Common myeloid progenitor, CD34-positive (primary cell): Measurements from ENCODE around the gene SEPTIN10.

Source experiments
- CTCF ChIA-PET: fragments of 350-600 bp; sonication (Branson Sonifier 250); formaldehyde crosslinking; loops from one replicate; lab custom pipeline; 2021; ENCODE audit warnings: antibody characterized with exemption; lab: Charles Lee
- POLR2A ChIA-PET: fragments of 350-600 bp; sonication (Branson Sonifier 250); formaldehyde crosslinking; loops from one replicate; lab custom pipeline; 2021; ENCODE audit warnings: antibody characterized with exemption; lab: Charles Lee
- DNase-seq, 3 donors: peaks; one replicate each; pipeline versions ENCODE4 v3.0.0 to v3.0.0-alpha.2; 2013
- H3K27ac ChIP-seq, 2 experiments: 1 replicate in 1 of 2; 2 replicates in 1 of 2; pipeline ENCODE4 v1.7.0; 2013; ENCODE audit warnings: inconsistent platforms in 2 of 2, low read length in 2 of 2, mild to moderate bottlenecking in 2 of 2, low read depth in 1 of 2, moderate library complexity in 1 of 2; ENCODE audit not compliant: severe bottlenecking in 2 of 2, insufficient read depth in 1 of 2, poor library complexity in 1 of 2
- H3K27me3 ChIP-seq, 5 experiments: replicated peaks in 2 of 5; 1 replicate in 3 of 5; 2 replicates in 2 of 5; pipeline versions ENCODE4 v1.6.1 to v1.7.0; 2013; ENCODE audit warnings: low read length in 4 of 5, mild to moderate bottlenecking in 2 of 5, moderate library complexity in 2 of 5, inconsistent platforms in 1 of 5; ENCODE audit not compliant: insufficient read depth in 5 of 5, control insufficient read depth in 4 of 5
- H3K36me3 ChIP-seq, 4 experiments: 1 replicate in 2 of 4; 2 replicates in 2 of 4; pipeline versions ENCODE4 v1.6.1 to v1.7.0; 2013; ENCODE audit warnings: low read length in 3 of 4, control low read depth in 1 of 4, mild to moderate bottlenecking in 1 of 4; ENCODE audit not compliant: control insufficient read depth in 4 of 4, insufficient read depth in 4 of 4
- H3K4me1 ChIP-seq, 4 experiments: 1 replicate in 3 of 4; 2 replicates in 1 of 4; pipeline versions ENCODE4 v1.6.1 to v1.7.1; 2013; ENCODE audit warnings: low read length in 3 of 4, mild to moderate bottlenecking in 3 of 4, control low read depth in 1 of 4, inconsistent platforms in 1 of 4, moderate library complexity in 1 of 4; ENCODE audit not compliant: control insufficient read depth in 4 of 4, insufficient read depth in 4 of 4; ENCODE audit errors: control extremely low read depth in 1 of 4
- H3K4me3 ChIP-seq, 7 experiments: 1 replicate in 4 of 7; 2 replicates in 3 of 7; pipeline versions ENCODE4 v1.5.1 to v1.7.0; 2013; ENCODE audit warnings: mild to moderate bottlenecking in 7 of 7, low read length in 6 of 7, moderate library complexity in 6 of 7, inconsistent platforms in 2 of 7, low read depth in 2 of 7, control low read depth in 1 of 7; ENCODE audit not compliant: insufficient read depth in 4 of 7, control insufficient read depth in 1 of 7; ENCODE audit errors: extremely low read depth in 1 of 7
- H3K9me3 ChIP-seq, 5 experiments: 1 replicate in 4 of 5; 2 replicates in 1 of 5; pipeline versions ENCODE4 v1.6.1 to v1.7.1; 2013; ENCODE audit warnings: low read length in 4 of 5, mild to moderate bottlenecking in 2 of 5, inconsistent platforms in 1 of 5, low read depth in 1 of 5, moderate library complexity in 1 of 5; ENCODE audit not compliant: control insufficient read depth in 4 of 5, insufficient read depth in 2 of 5; ENCODE audit errors: control extremely low read depth in 1 of 5
- WGBS: methylation state at CpG from one replicate; pipeline ENCODE4 v1.1.5; 2013; ENCODE audit not compliant: insufficient coverage; 5-methylcytosine and 5-hydroxymethylcytosine counted together

Gene SEPTIN10

DNA sequence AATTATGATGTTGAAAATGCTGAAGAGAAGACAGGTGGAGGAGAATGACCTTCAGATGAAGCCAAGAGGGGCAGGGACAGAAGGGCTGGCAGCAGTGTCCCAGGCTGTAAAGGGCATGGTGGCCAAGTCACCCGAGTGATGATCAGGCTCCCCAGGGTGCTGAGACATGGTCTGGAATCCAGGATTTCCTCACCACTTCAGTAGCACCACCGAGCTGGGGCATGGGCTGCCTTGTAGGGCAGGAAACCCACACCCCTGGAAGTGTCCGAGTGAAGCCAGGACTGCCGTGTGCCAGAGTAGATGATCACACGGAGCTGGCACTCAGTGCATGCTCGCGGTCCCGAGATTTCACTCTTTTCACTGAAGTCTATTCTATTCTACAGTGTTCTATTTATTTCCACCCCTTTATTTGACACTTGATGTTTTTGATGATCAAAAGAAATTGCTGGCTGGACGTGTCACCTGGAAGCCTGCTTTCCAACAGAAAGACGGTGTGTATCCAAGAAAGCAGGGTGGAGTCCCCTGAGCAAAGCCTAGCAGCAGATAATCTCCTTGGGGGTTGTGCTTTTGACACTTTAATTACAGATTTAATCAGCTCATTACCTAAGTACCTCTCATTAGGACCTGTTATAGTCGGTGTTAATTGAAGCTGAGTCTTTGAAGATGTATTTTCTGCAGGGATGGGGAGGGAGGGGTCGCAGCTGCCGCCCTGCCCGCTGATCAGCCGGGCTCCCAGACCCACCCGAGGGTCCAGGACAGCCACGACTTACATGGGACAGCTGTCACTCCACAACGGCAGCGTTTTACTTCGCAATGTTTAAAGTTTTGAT lies 92.3 kb downstream of the SEPTIN10 start:
- 92% methylated on average over 16 of the region's 20 CpGs for WGBS
- no peak overlapping the region for H3K4me3 ChIP-seq
- H3K36me3 ChIP-seq: no peaks in the 10 kb centered on the region
- DNase-seq: no peak
- H3K9me3 ChIP-seq: no peaks in the 10 kb centered on the region
- H3K27ac ChIP-seq: no peak overlapping the region
- ChIA-PET CTCF (interaction anchor here (1.1 kb wide), 1 partner anchor 11 kb away, joined by 3 read pairs; no protein-coding TSS in a partner anchor), POLR2A (no interaction called here)
- no peaks in the 10 kb centered on the region for H3K4me1 ChIP-seq
- H3K27me3 ChIP-seq: no peaks in the 10 kb centered on the region

DNA sequence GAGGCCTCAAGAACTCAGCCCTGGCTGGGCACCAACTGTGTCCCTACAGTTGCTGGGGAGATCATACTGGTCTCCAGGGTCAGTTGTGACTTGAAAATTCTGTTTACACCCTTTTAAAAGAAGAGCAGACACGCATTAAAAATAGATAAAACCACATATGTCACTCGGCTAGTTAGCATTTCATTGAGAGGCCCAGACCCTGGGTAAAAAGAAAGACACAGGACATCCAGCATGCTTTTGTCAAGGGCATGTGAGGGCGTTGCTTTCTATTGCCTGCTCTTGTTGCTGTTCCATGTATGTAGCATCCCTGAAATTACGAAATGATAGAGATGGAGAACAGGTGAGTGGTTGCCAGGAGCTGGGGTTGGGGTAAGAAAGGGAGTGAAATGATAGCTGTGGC lies 94.3 kb downstream of the SEPTIN10 start:
- WGBS: 85% methylated on average over 4 of the region's 4 CpGs
- no peak for DNase-seq
- Histone ChIP-seq H3K27me3 (no peaks in the 10 kb centered on the region), H3K4me3 (no peak overlapping the region), H3K36me3 (no peaks in the 10 kb centered on the region), H3K9me3 (no peaks in the 10 kb centered on the region), H3K4me1 (no peaks in the 10 kb centered on the region), H3K27ac (no peak overlapping the region)
- POLR2A ChIA-PET: no interaction called here
- CTCF ChIA-PET: no interaction called here

DNA sequence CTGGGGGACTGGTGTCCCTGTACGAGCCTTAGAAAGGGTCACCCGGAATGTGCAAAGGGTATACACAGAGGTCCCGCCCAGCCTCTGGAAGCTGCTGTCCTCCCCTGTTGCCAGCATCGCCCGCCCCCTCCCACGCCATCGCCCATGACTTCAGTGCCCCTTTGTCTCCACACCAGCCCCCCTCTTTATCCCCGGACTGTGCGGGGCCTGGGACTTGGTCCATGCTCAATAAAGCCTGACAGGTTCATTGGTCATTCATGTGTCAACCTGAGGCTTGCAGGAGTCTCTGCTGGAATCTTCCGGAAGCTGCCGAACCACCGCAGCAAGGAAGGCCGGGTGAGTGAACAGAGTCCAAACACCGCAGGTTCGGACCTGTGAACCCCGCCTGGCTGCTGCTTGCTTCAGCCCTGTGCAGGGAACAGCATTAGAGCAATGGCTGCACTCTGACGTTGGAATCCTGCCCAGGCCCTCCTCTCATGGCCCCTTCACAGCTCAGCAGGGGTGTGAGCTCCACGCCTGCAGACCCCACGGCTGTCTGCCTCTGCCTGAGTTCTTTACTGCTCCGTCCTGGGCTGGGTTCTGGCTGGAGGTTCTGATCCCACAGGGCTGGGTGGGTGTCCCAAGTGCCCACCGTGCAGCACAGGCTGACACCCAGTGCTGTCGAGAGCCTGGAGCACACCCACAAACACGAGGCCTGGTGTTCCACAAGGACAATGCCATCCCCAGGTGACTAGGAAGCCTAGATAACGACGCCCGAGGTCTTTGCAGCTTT lies 96.5 kb downstream of the SEPTIN10 start:
- WGBS: 99% methylated on average over 24 of the region's 26 CpGs
- POLR2A ChIA-PET: no interaction called here
- H3K36me3 ChIP-seq: no peaks in the 10 kb centered on the region

DNA sequence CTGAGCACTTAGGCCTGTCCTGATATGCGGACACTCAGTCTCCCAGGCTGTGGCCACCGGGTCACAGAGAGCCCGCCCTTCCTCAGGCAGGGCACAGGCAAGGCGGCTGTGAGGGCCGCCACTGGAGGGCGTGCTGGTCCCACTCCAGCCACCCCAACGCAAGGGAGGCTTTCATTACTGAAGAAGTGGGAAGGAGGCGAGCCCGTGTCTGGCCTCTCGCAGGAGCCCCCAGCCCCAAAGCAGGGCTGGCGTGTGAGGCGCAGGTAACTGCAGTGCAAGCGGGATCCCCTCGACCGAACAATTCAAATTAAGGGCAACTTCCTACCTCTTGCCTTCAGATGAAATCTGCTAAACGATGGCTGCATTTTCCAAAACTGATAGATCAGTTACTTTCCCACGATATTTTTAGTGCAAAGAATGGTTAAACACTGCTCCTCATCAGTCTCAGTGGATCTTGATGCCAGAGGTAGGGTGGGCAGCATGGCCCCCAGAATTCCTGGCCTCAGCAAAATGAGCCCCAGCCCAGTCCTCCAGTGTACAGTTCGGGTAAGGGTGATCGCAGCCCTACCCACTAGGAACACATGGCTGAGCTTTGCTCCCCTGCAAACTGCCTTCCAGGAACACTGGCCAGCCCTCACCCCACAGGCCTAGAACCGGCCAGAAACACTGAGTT lies 97.2 kb downstream of the SEPTIN10 start:
- no peak overlapping the region for H3K27ac ChIP-seq
- H3K27me3 ChIP-seq: no peaks in the 10 kb centered on the region
- ChIA-PET POLR2A (no interaction called here), CTCF (no interaction called here)
- peak in 1 of 3 donors; percentile 50 for DNase-seq
- no peaks in the 10 kb centered on the region for H3K9me3 ChIP-seq
- no peaks in the 10 kb centered on the region for H3K36me3 ChIP-seq
- no peaks in the 10 kb centered on the region for H3K4me1 ChIP-seq
- WGBS: 58% methylated on average over 16 of the region's 20 CpGs
- no peak overlapping the region for H3K4me3 ChIP-seq

More for the DNA sequence above, 96.5 kb downstream of the SEPTIN10 start:
- no peaks in the 10 kb centered on the region for H3K4me1 ChIP-seq
- CTCF ChIA-PET: interaction anchor here (0.9 to 1.4 kb wide), 3 partner anchors 68 to 390 kb away, joined by 3 read pairs; no protein-coding TSS in a partner anchor
- no peaks in the 10 kb centered on the region for H3K27me3 ChIP-seq
- no peak for DNase-seq
- no peaks in the 10 kb centered on the region for H3K9me3 ChIP-seq
- H3K27ac ChIP-seq: no peak overlapping the region
- no peak overlapping the region for H3K4me3 ChIP-seq

DNA sequence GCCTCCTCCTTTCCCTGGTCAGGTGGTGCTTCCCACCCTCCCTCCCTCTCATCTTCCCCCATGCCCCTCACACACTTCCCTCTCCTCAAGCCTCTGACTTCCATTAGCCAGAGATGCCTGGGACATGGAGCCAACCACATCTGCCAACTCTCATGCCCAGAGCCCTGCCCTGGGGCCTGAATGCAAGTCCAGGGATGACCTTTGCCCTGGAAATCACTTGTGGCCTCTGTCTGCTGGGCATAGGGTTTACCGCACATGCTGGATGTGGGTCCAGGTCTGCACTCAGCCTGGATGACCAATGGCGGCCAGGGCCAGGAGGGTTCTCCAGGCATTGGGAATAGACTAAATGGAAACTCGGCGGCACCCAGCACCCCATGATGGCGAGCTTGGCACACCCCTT lies 98.9 kb downstream of the SEPTIN10 start:
- Histone ChIP-seq H3K27ac (no peak overlapping the region), H3K27me3 (no peaks in the 10 kb centered on the region), H3K36me3 (no peaks in the 10 kb centered on the region), H3K9me3 (no peaks in the 10 kb centered on the region), H3K4me3 (no peak overlapping the region), H3K4me1 (peaks cover 0 to 3% (median 1%) of the 10 kb centered on the region in 4 experiments)
- ChIA-PET CTCF (no interaction called here), POLR2A (no interaction called here)
- 100% methylated on average over 3 of the region's 5 CpGs for WGBS
- DNase-seq: no peak

DNA sequence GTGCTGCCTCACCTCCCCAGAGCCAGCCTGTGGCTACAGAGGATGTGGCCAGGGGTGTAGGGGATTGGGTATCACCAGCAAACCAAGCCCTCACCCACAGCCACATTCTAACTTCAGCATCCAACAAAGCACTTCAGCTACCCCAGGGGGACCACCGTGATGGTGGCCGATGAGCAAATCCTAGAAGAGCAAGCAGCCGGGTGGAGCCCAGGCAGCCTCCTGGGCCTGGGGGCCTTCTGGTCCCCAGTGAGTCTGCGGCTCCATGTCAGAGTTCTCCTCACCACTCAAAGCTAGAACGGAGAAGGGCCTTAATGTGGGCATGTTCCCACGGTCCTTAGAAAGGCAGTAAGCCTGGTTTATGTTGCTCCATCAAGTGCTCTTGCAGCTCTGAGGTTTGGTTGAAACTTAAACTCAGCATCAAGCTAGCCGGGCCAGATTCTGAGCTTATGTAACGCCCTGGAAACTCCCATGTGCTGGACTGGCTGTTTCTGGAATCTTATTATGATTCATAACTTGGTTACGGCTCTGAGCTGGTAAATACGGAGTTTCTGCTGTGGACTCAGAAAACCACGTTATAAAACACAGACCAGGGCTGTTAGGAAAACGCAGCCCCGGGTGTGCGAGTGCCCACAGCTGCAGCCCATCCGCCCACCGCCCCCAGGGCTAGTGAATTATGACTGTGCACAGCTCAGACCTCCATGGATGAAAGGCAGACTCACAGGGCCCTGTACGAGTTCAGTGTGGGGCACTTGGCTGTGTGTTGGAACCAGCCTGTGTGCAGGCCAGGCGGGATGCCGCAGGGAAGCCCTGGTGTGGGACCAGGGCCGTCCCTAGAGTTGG lies 99.8 kb downstream of the SEPTIN10 start:
- CTCF ChIA-PET: interaction anchor here (1.0 kb wide), 1 partner anchor 32 kb away, joined by 3 read pairs; no protein-coding TSS in a partner anchor
- H3K27me3 ChIP-seq: no peaks in the 10 kb centered on the region
- H3K27ac ChIP-seq: no peak overlapping the region
- H3K36me3 ChIP-seq: no peaks in the 10 kb centered on the region
- POLR2A ChIA-PET: no interaction called here
- peaks cover 0 to 5% (median 2%) of the 10 kb centered on the region in 4 experiments for H3K4me1 ChIP-seq
- DNase-seq: no peak
- H3K9me3 ChIP-seq: no peaks in the 10 kb centered on the region
- WGBS: 96% methylated on average over 18 of the region's 20 CpGs
- no peak overlapping the region for H3K4me3 ChIP-seq
